Stimulated activated CD4-positive, alpha-beta T cell treated with anti-CD3 and anti-CD28 coated beads, Interleukin-4, amount 100 ng/mL, for 24 hours (primary cell): ENCODE data around the gene PHTF2.

Experiments used
- DNase-seq: peaks from one replicate; pipeline ENCODE4 v3.0.0-alpha.2; 2020

The PHTF2 gene

GRCh38 chr7:78002715-78003114 lies 204.1 kb downstream of the PHTF2 start:
- no peak for DNase-seq

- no peak for DNase-seq
These were observed 207.6 kb downstream of the PHTF2 start for GRCh38 chr7:78006063-78006755.
